Lung (tissue), 12 donors: ENCODE results near the gene COL4A1. TPM values are rescaled to one million over a fixed set of nuclear protein-coding genes. Genes with fewer than 3 reads are reported as not detected.

ENCODE experiments used
- ATAC-seq: fragments of 200-7000 bp; cut with Tn5 transposase; one replicate; pipeline ENCODE4 v1.9.1; 2020; ENCODE audit warnings: moderate number of reproducible peaks; ENCODE audit not compliant: insufficient read depth, low FRiP score
- DNase-seq, 3 donors: peaks; one replicate each; pipeline ENCODE4 v3.0.0-alpha.2; 2013 to 2017
- H3K27ac ChIP-seq, 2 donors: one replicate each; pipeline ENCODE4 v1.5.1; 2013; ENCODE audit warnings: mild to moderate bottlenecking in 2 of 2, moderate library complexity in 2 of 2, control low read depth in 1 of 2, inconsistent platforms in 1 of 2, low read depth in 1 of 2, low read length in 1 of 2
- H3K27me3 ChIP-seq, 3 donors: one replicate each; pipeline ENCODE4 v1.5.1; 2013; ENCODE audit warnings: low read length in 2 of 3; ENCODE audit not compliant: control insufficient read depth in 3 of 3, insufficient read depth in 3 of 3
- H3K36me3 ChIP-seq, 4 donors: one replicate each; pipeline ENCODE4 v1.5.1; 2013; ENCODE audit warnings: low read length in 4 of 4, mild to moderate bottlenecking in 1 of 4, moderate library complexity in 1 of 4; ENCODE audit not compliant: control insufficient read depth in 4 of 4, insufficient read depth in 4 of 4
- H3K4me1 ChIP-seq, 5 donors: one replicate each; pipeline ENCODE4 v1.5.1; 2013; ENCODE audit warnings: low read length in 5 of 5, mild to moderate bottlenecking in 2 of 5, moderate library complexity in 1 of 5; ENCODE audit not compliant: control insufficient read depth in 5 of 5, insufficient read depth in 5 of 5
- H3K4me3 ChIP-seq: one replicate; pipeline ENCODE4 v1.5.1; 2013; ENCODE audit warnings: mild to moderate bottlenecking, control low read depth, moderate library complexity
- H3K9ac ChIP-seq, 2 donors: one replicate each; pipeline ENCODE4 v1.5.1; 2013; ENCODE audit warnings: low read length in 2 of 2, control low read depth in 1 of 2; ENCODE audit not compliant: insufficient read depth in 1 of 2
- H3K9me3 ChIP-seq, 4 donors: one replicate each; pipeline ENCODE4 v1.5.1; 2013; ENCODE audit warnings: low read length in 3 of 4, mild to moderate bottlenecking in 1 of 4, moderate library complexity in 1 of 4; ENCODE audit not compliant: control insufficient read depth in 4 of 4, insufficient read depth in 3 of 4
- WGBS, 2 donors: extraction: QIAGEN DNeasy Blood & Tissue Kit; methylation state at CpG; one replicate each; pipeline ENCODE4 v1.1.7; 2013; 5-methylcytosine and 5-hydroxymethylcytosine counted together
- polyA plus RNA-seq, 2 donors: library from polyadenylated mRNA; stranded (reverse); fragments of 200-250 nt; gene quantifications; one replicate each; pipeline ENCODE4 v1.2.1, GENCODE V29; 2013
- total RNA-seq, 2 donors: library from RNA; depleted of rRNA in 1 of 2; stranded (reverse); fragments of >200 nt in 1 of 2; gene quantifications; one replicate each; pipeline ENCODE4 v1.2.1, GENCODE V29; 2014 to 2021
- TF ChIP-seq, protein P1 (sequence below): IDR thresholded peaks from 2 replicates; pipeline ENCODE4 v1.5.1; 2012; ENCODE audit warnings: mild to moderate bottlenecking; ENCODE audit errors: control extremely low read depth, extremely low read depth
- donor health status: control.
- donor health status: control.
- donor health status: Bipolar disorder and iron deficiency.
- donor health status: healthy.
- donor health status: DM: yes; HTN: yes; CAD: no.

Gene COL4A1
- total and polyA plus RNA-seq, 4 donors = 114 to 1,051 (median 318) TPM

GRCh38 chr13:110211046-110211445 lies 95.9 kb downstream of the COL4A1 start:
- TF ChIP-seq, protein P1, sequence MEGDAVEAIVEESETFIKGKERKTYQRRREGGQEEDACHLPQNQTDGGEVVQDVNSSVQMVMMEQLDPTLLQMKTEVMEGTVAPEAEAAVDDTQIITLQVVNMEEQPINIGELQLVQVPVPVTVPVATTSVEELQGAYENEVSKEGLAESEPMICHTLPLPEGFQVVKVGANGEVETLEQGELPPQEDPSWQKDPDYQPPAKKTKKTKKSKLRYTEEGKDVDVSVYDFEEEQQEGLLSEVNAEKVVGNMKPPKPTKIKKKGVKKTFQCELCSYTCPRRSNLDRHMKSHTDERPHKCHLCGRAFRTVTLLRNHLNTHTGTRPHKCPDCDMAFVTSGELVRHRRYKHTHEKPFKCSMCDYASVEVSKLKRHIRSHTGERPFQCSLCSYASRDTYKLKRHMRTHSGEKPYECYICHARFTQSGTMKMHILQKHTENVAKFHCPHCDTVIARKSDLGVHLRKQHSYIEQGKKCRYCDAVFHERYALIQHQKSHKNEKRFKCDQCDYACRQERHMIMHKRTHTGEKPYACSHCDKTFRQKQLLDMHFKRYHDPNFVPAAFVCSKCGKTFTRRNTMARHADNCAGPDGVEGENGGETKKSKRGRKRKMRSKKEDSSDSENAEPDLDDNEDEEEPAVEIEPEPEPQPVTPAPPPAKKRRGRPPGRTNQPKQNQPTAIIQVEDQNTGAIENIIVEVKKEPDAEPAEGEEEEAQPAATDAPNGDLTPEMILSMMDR = no peak
- H3K36me3 ChIP-seq = peaks cover 9 to 44% (median 23%) of the 10 kb centered on the region in 4 donors

GRCh38 chr13:110210604-110210985 lies 96.4 kb downstream of the COL4A1 start:
- Histone ChIP-seq H3K9ac (no peak overlapping the region), H3K9me3 (no peaks in the 10 kb centered on the region), H3K36me3 (peaks cover 9 to 46% (median 23%) of the 10 kb centered on the region in 4 donors), H3K27ac (no peak overlapping the region), H3K27me3 (no peaks in the 10 kb centered on the region), H3K4me3 (no peak overlapping the region), H3K4me1 (peaks cover 0 to 8% (median 2%) of the 10 kb centered on the region in 5 donors)
- 92 to 97% methylated on average over 3 of the region's 3 CpGs for WGBS, 2 donors
- TF ChIP-seq, protein P1 = no peak
- ATAC-seq (no peak), DNase-seq (no peak)

More at GRCh38 chr13:110211046-110211445, 95.9 kb downstream of the COL4A1 start:
- Histone ChIP-seq H3K27ac (no peak overlapping the region), H3K4me3 (no peak overlapping the region), H3K9me3 (no peaks in the 10 kb centered on the region), H3K27me3 (no peaks in the 10 kb centered on the region), H3K9ac (no peak overlapping the region), H3K4me1 (peaks cover under 1 to 12% (median 5%) of the 10 kb centered on the region in 5 donors)
- 95 to 97% methylated on average over 10 of the region's 10 CpGs for WGBS, 2 donors
- DNase-seq (no peak), ATAC-seq (no peak)

DNA sequence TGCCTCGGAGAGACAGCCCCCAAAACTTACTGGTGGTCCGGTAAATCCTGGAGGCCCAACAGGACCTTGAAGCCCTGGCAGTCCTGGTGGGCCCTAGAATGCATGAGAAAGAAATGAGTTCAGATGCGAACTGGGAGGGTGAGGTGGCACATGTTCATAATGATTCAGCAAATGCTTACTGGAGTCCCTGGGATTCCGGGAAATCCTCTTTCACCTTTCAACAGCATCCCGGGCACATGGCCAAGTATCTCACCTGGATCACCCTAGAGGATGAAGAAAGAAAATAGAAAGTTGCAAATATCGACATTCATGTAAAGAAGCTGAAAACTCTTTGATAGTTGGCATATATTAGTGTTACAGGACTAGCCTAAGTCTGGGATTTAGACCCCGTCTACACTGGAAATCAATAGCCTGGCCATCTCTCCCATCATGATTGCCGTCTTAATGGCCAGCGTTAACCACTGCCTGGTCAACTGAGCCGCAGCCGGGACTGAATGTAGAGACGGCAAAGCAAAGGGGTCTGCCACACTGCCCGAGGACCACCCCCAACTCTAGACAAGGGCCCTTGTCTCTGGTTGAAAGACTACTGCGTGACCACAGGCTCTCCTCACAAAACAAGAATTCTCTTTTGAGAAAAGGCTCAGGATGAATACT lies 96.9 kb downstream of the COL4A1 start:
- no peak for ATAC-seq
- TF ChIP-seq, protein P1 = no peak
- Histone ChIP-seq H3K27ac (no peak overlapping the region), H3K9me3 (no peaks in the 10 kb centered on the region), H3K4me3 (no peak overlapping the region), H3K27me3 (no peaks in the 10 kb centered on the region), H3K9ac (no peak overlapping the region), H3K36me3 (peaks cover 9 to 49% (median 24%) of the 10 kb centered on the region in 4 donors), H3K4me1 (peaks cover 0 to 3% (median 0%) of the 10 kb centered on the region in 5 donors)
- 91 to 92% methylated on average over 14 of the region's 14 CpGs for WGBS, 2 donors
- DNase-seq = no peak
